ENCODE data around the gene ADGRG4. TPM values are rescaled to one million over a fixed set of nuclear protein-coding genes. Genes with fewer than 3 reads are reported as not detected.

ADGRG4 gene
- polyA plus RNA-seq, 2 of the 4 experiments (the other 2 are of a cell fraction) = not detected

- TF ChIP-seq CHD4 (IDR thresholded peaks at IDR 0.05; ENCODE audit: borderline replicate concordance) = no peak
- TF ChIP-seq RFX5 (IDR thresholded peaks at IDR 0.05) = no peak
- no peak for TF ChIP-seq MAX (IDR thresholded peaks at IDR 0.05)
- TF ChIP-seq, protein P1, sequence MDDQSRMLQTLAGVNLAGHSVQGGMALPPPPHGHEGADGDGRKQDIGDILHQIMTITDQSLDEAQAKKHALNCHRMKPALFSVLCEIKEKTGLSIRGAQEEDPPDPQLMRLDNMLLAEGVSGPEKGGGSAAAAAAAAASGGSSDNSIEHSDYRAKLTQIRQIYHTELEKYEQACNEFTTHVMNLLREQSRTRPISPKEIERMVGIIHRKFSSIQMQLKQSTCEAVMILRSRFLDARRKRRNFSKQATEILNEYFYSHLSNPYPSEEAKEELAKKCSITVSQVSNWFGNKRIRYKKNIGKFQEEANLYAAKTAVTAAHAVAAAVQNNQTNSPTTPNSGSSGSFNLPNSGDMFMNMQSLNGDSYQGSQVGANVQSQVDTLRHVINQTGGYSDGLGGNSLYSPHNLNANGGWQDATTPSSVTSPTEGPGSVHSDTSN (IDR thresholded peaks at IDR 0.05) = no peak
- no peak for TF ChIP-seq BHLHE40 (IDR thresholded peaks at IDR 0.05; ENCODE audit: low read depth, low read length)
- TF ChIP-seq NR3C1 (IDR thresholded peaks at IDR 0.05) = no peak
- TF ChIP-seq, protein P2, sequence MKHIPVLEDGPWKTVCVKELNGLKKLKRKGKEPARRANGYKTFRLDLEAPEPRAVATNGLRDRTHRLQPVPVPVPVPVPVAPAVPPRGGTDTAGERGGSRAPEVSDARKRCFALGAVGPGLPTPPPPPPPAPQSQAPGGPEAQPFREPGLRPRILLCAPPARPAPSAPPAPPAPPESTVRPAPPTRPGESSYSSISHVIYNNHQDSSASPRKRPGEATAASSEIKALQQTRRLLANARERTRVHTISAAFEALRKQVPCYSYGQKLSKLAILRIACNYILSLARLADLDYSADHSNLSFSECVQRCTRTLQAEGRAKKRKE (CRISPR knock-in tag; IDR thresholded peaks at IDR 0.05; ENCODE audit: low read depth) = no peak
Measured at GRCh38 chrX:136353526-136354093, 52.8 kb downstream of the ADGRG4 start (continued).

- no peak for ATAC-seq
- TF ChIP-seq MAX (IDR thresholded peaks at IDR 0.05) = no peak
- no peak for TF ChIP-seq RFX5 (IDR thresholded peaks at IDR 0.05)
- no peak for TF ChIP-seq NFE2L2 (conservative IDR thresholded peaks at IDR 0.05; ENCODE audit: low read length)
- TF ChIP-seq, protein P1 (IDR thresholded peaks at IDR 0.05) = no peak
- TF ChIP-seq FOSB (CRISPR knock-in tag; IDR thresholded peaks at IDR 0.05) = no peak
- TF ChIP-seq, protein P3, sequence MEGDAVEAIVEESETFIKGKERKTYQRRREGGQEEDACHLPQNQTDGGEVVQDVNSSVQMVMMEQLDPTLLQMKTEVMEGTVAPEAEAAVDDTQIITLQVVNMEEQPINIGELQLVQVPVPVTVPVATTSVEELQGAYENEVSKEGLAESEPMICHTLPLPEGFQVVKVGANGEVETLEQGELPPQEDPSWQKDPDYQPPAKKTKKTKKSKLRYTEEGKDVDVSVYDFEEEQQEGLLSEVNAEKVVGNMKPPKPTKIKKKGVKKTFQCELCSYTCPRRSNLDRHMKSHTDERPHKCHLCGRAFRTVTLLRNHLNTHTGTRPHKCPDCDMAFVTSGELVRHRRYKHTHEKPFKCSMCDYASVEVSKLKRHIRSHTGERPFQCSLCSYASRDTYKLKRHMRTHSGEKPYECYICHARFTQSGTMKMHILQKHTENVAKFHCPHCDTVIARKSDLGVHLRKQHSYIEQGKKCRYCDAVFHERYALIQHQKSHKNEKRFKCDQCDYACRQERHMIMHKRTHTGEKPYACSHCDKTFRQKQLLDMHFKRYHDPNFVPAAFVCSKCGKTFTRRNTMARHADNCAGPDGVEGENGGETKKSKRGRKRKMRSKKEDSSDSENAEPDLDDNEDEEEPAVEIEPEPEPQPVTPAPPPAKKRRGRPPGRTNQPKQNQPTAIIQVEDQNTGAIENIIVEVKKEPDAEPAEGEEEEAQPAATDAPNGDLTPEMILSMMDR (IDR thresholded peaks at IDR 0.05) = no peak
- TF ChIP-seq ZFP36 (IDR thresholded peaks at IDR 0.05; ENCODE audit: borderline replicate concordance, partially characterized antibody) = no peak
- no peak for TF ChIP-seq MAFK (IDR thresholded peaks at IDR 0.05; ENCODE audit: partially characterized antibody)
- TF ChIP-seq TFCP2L1 (CRISPR knock-in tag; IDR thresholded peaks at IDR 0.05) = no peak
- TF ChIP-seq MAZ (IDR thresholded peaks at IDR 0.05; ENCODE audit: borderline replicate concordance, low read depth, low read length) = no peak
- no peak for TF ChIP-seq ZC3H11A (IDR thresholded peaks at IDR 0.05)
- no peak for TF ChIP-seq KDM5A (IDR thresholded peaks at IDR 0.05)
- no peak for TF ChIP-seq EHMT2 (IDR thresholded peaks at IDR 0.05; ENCODE audit: low read depth)
- no peak for TF ChIP-seq PHF8 (IDR thresholded peaks at IDR 0.05; ENCODE audit: borderline replicate concordance, low read depth)
- TF ChIP-seq CBX2 (IDR thresholded peaks at IDR 0.05; ENCODE audit: borderline replicate concordance, low read depth) = no peak
- TF ChIP-seq, protein P4, sequence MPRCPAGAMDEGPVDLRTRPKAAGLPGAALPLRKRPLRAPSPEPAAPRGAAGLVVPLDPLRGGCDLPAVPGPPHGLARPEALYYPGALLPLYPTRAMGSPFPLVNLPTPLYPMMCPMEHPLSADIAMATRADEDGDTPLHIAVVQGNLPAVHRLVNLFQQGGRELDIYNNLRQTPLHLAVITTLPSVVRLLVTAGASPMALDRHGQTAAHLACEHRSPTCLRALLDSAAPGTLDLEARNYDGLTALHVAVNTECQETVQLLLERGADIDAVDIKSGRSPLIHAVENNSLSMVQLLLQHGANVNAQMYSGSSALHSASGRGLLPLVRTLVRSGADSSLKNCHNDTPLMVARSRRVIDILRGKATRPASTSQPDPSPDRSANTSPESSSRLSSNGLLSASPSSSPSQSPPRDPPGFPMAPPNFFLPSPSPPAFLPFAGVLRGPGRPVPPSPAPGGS (IDR thresholded peaks at IDR 0.05) = no peak
- TF ChIP-seq HOXA7 (CRISPR knock-in tag; IDR thresholded peaks at IDR 0.05) = no peak
- Histone ChIP-seq H3K4me2 (no peak overlapping the region), H3K27ac (no peak overlapping the region), H3K9me3 (no peaks in the 10 kb centered on the region), H3K4me3 (no peak overlapping the region), H3K4me1 (no peaks in the 10 kb centered on the region)
- no peak for FAIRE-seq
- 29% methylated on average over 4 of the region's 4 CpGs for WGBS (ENCODE audit: missing lambda C conversion rate)
- CTCF ChIA-PET = no interaction called here
- POLR2A ChIA-PET = no interaction called here
- DNase-seq (ENCODE audit: low read depth in 1 of 2, low spot score in 1 of 2) = no peak
Measured at GRCh38 chrX:136354201-136354600, 53.4 kb downstream of the ADGRG4 start.
